ENCODE data around the gene TCOF1. TPM values are rescaled to one million over a fixed set of nuclear protein-coding genes. Genes with fewer than 3 reads are reported as not detected.

Gene TCOF1
- total and polyA plus RNA-seq, 2 of the 8 experiments (the other 6 are each of a cell fraction or from before 2014, with no cell fraction given), result 35.9 to 170 TPM

GRCh38 chr5:150363185-150363584 lies 5.7 kb downstream of the TCOF1 start:
- Histone ChIP-seq H2AFZ (ENCODE audit: low read length) (no peak overlapping the region), H4K91ac (replicated peaks; ENCODE audit: insufficient read length, low read length) (no peak overlapping the region), H4K8ac (ENCODE audit: extremely low read depth, insufficient read depth, low read length) (no peak overlapping the region), H3K23ac (ENCODE audit: insufficient read length) (no peak overlapping the region), H3K4me2 (ENCODE audit: insufficient read depth in 1 of 2, low read depth in 2 of 2, low read length in 2 of 2) (no peak overlapping the region), H3K4me3 (ENCODE audit: extremely low read depth in 1 of 4, insufficient read depth in 2 of 4, low read depth in 3 of 4, low read length in 4 of 4) (no peak overlapping the region), H4K5ac (ENCODE audit: insufficient read length, low read depth, low read length) (no peak overlapping the region), H3K79me2 (ENCODE audit: control insufficient read depth in 1 of 2, insufficient read depth in 2 of 2, low read length in 2 of 2) (peaks cover 15 to 37% of the 10 kb centered on the region in 2 experiments), H3K56ac (replicated peaks; ENCODE audit: insufficient read length, low read depth, low read length) (no peak overlapping the region), H3K79me1 (ENCODE audit: low read depth, low read length) (peaks cover 19% of the 10 kb centered on the region), H2BK120ac (replicated peaks; ENCODE audit: low read depth, low read length) (no peak overlapping the region), H2AK5ac (ENCODE audit: low read depth, low read length) (no peak overlapping the region), H3K36me3 (ENCODE audit: control insufficient read depth in 2 of 4, insufficient read depth in 4 of 4, low read length in 3 of 4) (peaks cover 50 to 76% (median 70%) of the 10 kb centered on the region in 4 experiments), H3K9ac (replicated peaks in 1 of 4; ENCODE audit: extremely low read depth in 1 of 4, low read depth in 3 of 4, low read length in 3 of 4) (no peak overlapping the region), H3K4me1 (replicated peaks in 1 of 4; ENCODE audit: control insufficient read depth in 3 of 4, insufficient read depth in 4 of 4, low read length in 3 of 4) (peaks cover 0 to 4% (median 0%) of the 10 kb centered on the region in 4 experiments; a peak in 2 of 7 replicates), H2BK20ac (ENCODE audit: low read length) (no peak overlapping the region), H4K20me1 (replicated peaks in 1 of 2; ENCODE audit: control insufficient read depth in 1 of 2, insufficient read depth in 2 of 2, low read length in 2 of 2) (peaks cover 12 to 29% of the 10 kb centered on the region in 2 experiments), H2BK12ac (ENCODE audit: low read depth, low read length) (no peak overlapping the region), H2BK5ac (ENCODE audit: low read depth, low read length) (no peak overlapping the region), H3K27me3 (replicated peaks in 1 of 4; ENCODE audit: control insufficient read depth in 3 of 4, extremely low read depth in 1 of 4, insufficient read depth in 3 of 4, low read length in 3 of 4) (no peaks in the 10 kb centered on the region), H3K14ac (ENCODE audit: insufficient read length) (no peak overlapping the region), H2BK15ac (ENCODE audit: low read length) (no peak overlapping the region), H3K9me3 (ENCODE audit: insufficient read depth in 2 of 2, low read depth in 1 of 2, low read length in 1 of 2) (no peaks in the 10 kb centered on the region), H3K4ac (replicated peaks; ENCODE audit: insufficient read length, low read depth, low read length) (no peak overlapping the region), H3K18ac (ENCODE audit: extremely low read depth, low read length) (no peak overlapping the region), H3K23me2 (ENCODE audit: low read depth, low read length) (0 out of 2 replicates have a peak, but pooled peaks cover 3% of the 10 kb centered on the region), H3K27ac (ENCODE audit: low read depth, low read length) (no peak overlapping the region)
- DNase-seq (ENCODE audit: low read depth in 1 of 2, low spot score in 2 of 2), result no peak
- TF ChIP-seq RXRA (IDR thresholded peaks at IDR 0.05; ENCODE audit: insufficient read depth, low read depth, low read length) (no peak), EZH2 (IDR thresholded peaks at IDR 0.05; ENCODE audit: low read depth, low read length, severe bottlenecking) (no peak), HDAC6 (IDR thresholded peaks at IDR 0.05; ENCODE audit: low read depth, low read length) (no peak), MAFK (IDR thresholded peaks at IDR 0.05; ENCODE audit: low read depth, low read length) (no peak), CTCF (IDR thresholded peaks at IDR 0.05; ENCODE audit: control extremely low read depth in 1 of 3, insufficient read depth in 1 of 3, low read depth in 1 of 3, low read length in 3 of 3) (no peak), HDAC2 (IDR thresholded peaks at IDR 0.05; ENCODE audit: borderline replicate concordance in 1 of 2, low read depth in 2 of 2, low read length in 2 of 2) (no peak), EGR1 (IDR thresholded peaks at IDR 0.05; ENCODE audit: borderline replicate concordance, low read depth, low read length) (no peak), NANOG (IDR thresholded peaks at IDR 0.05; ENCODE audit: insufficient read depth, low read depth, low read length, poor library complexity, severe bottlenecking) (no peak)
- 81% methylated on average over 2 of the region's 2 CpGs; no CpG with 5 or more reads in 1 of the 2 experiments for WGBS, 2 experiments (ENCODE audit: extremely low coverage in 1 of 2, insufficient coverage in 1 of 2, insufficient read length in 1 of 2, insufficient replicate concordance in 2 of 2, low coverage in 1 of 2, low lambda C conversion rate in 2 of 2, missing lambda C conversion rate in 1 of 2)
- ChIA-PET POLR2A (ENCODE audit: partially characterized antibody) (interaction anchor here (1.1 to 32.3 kb wide), 6 partner anchors 9 to 94 kb away, joined by 3 to 455 read pairs (median 8); no protein-coding TSS in a partner anchor), CTCF (ENCODE audit: partially characterized antibody) (interaction anchor here (0.7 to 4.0 kb wide), 9 partner anchors 12 to 131 kb away, joined by 3 to 20 read pairs (median 4); no protein-coding TSS in a partner anchor)
- FAIRE-seq, result no peak
